GF-D8 (cell line): Measurements from ENCODE around the gene SLC25A26.
"Not testable (repeated sequence)": the region's sequence is repeated elsewhere in the genome, so short reads cannot be mapped to it uniquely, and the experiment has no call there.

Experiments
- DNase-seq: peaks from one replicate; lab custom pipeline; 2025; lab: John Stamatoyannopoulos, UW

SLC25A26 gene

DNA sequence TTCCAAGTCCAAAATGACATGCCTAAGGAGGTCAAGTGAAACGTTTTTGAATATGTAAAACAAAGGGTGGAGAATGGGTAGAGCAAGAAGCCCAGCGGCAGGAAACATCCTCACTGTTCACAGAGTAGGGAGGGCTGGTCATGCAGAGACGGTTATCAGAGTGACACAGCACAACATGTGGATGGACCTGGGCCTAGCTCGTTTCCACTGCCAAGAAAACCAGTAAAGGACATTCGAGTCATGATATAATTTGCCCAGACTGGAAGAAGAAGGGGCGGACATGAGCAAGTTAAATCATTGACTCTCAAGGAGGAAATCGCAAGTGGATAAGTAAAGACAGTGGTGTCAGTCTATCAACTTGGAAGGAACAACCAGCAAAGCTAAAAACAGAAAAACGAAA, 190.7 kb downstream of the SLC25A26 start:
- DNase-seq, result no peak

DNA sequence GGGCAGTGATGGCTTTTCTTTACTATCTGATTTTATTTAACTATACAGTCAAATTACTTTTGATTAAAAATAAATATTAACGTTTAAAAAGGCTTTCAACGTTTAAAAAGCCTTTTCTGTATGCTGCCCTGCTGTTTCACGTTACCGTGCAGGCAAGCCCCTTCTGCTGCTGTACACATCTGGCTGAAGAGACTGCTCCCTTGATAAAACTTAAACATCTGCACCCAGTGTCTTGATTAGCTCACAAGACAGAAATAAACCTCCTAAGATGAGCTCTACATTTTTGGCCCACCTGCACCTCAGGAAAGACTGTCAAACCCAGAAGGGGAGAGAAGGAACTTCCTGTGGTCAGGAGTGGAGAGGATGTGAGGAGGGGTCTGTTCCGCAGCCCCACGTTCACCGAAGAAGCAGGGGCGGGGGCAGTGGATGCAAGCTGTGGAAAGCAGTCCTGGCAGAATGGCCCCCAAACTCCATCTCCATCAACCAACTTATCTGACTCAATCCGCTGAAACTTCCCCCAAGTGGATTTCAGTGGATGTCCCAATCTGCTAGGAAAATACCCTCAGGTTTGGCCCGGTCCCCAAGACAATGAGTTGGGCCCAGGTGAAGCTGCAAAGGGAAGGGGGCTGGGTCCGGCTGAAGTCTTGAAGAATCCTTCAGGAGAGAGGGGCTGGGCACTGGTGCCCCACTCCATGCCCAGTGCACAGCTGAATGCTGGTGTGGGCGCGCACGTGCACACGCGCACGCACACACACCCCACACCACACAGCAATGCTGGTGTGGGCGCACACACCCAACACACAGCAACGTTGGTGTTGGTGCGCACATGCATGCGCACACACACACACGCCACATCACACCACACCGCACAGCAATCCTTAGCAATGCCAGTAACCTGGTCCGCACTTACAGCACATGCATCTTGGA, 191.4 kb downstream of the SLC25A26 start:
- DNase-seq, result no peak

DNA sequence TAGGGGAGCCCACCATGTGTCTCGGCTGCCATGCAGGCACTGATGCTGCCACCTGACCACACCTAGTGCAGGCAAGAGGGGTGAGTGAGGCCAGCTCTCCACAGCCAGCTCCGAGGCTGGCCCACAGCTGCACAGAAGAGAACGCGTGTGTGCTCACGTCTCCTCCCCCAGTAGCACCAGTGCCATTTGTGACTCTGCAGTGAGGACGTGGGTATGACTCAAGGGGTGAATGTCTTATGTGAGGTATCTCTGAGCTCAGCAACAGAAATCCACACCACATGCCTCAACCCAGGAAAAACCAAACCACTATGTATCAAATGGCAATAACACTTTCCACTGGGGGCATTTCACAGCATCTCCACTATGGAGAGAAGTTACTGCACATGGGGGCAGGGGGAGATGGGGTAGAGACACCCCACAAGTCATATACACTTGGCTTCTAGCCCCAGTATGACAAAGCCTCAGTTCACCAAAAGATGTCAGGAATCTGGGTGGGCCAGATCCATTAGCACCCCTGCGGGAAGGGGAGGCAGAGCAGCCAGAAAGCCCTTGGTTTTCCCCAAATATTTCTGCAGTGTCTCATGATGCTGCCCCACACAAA, 192.4 kb downstream of the SLC25A26 start:
- DNase-seq, result no peak

DNA sequence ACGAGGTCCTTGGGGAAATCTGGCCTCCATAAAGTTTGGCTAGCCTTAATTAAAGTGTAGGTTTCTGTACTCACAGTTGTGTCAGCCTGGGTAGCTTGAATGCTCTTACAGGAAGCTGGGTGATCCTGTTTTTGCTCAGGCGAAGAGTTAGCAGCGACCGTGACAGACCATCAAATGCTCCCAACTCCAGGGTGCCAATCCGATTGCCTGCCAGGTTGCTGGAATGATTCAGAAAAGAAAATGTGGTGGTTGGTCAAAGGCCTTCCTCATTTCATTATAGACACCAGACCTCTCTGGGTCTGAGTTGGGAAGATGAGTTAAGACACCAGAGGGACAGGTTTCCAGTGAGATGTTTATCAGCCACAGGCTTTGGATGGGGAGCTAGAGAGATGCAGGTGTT, 194.0 kb downstream of the SLC25A26 start:
- DNase-seq, result no peak

DNA sequence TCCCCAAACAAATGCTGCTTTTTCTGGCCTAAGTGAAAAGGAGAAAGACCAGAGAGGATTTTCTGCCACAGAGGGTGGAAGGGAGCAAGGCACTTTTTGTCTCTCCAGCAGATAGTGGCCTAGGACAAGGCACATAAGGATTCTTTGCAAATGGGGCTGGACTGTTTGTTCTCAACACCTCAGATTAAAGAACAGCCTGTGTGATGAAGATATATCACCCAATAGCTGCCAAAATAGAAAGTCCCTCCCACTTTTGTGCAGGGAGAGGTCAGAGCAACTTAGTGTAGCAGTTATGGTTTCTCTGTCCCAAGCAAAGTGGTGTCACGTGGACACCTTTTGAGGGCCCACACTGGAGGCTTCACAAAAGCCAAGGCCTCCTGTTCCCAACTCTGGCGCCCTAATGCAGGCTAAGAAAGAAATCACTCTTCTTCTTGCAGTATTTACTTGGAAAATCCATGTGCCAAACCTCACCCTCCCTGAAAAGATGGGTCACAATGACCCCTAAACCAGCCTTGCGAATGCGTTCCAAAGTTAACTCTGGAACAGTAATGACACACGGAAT, 195.1 kb downstream of the SLC25A26 start:
- no peak for DNase-seq

DNA sequence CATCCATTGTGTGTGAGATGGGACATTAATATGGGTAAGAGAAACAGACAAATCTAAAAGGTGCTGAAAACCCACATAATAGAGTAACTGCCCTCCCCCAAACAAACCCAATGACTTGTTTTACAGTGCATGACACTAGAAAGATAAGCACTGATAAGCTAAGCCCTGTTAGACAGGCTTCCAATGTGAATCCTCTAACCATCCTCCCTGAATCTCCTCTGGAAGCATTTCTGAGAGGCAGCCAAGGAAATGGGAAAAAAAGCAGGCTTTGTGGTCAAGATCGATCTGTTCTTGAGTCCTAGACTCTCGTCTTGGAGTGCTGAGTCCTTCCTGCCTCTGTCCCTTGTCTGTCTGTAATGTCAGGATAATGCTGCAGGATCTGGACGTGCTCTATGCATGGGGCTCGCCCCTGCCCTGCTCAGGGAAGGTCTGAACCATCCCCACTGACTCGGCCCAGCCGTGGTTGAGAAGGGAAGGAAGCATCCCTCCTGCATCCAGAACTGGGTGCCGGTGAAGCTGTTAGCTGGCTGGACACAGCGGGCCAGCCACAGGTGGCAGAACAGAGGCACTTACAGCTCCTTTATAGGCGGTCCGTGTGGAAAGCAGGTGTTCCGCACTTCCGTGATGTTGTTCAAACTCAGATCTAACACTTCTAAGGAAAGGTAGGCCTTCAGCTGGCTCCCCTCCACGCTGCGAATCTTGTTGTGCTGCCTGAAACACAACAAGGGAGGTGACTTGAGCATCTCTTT, 195.9 kb downstream of the SLC25A26 start:
- no peak for DNase-seq

DNA sequence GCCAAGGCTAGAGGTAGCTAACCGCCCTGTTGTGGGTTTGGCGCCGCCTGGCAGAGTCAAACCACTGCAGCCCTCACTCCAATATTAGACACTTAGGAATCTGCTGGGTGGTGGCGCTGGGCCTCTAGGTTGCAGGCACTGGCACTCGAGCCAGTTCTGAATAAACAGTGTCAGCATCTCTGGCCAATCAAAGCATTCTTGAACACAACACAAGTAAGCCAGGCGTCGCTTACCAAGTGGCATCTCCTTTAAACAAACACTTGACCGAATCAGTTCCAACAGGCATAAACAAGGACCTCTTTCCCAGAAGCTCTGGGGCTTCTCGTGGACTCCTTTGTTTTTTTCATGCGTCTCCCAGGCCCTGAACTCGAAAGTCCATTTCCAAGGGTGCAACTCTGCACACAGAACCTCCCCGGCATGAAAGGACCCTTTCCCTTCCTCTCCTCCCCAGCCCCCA, 197.7 kb downstream of the SLC25A26 start:
- no peak for DNase-seq

DNA sequence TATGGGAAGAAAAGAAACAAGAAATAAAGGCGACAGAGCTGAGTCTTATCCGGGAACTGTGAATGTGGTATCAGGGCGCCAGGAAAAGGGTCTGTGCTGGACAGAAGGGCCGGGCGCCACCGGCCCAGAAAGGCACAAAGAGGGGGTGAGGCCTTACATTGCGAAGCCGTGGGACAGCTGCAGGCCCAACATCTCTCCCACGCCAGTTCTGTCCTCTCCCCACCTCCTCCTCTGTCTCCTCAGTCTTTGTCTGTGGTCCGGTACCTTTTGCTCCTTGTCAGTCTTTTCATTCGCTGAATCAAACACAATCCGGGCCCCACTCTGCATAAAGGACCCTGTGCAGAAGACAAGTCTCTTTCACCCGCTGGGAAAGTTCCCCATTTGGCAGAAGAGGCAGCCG, 198.2 kb downstream of the SLC25A26 start:
- DNase-seq, result no peak

DNA sequence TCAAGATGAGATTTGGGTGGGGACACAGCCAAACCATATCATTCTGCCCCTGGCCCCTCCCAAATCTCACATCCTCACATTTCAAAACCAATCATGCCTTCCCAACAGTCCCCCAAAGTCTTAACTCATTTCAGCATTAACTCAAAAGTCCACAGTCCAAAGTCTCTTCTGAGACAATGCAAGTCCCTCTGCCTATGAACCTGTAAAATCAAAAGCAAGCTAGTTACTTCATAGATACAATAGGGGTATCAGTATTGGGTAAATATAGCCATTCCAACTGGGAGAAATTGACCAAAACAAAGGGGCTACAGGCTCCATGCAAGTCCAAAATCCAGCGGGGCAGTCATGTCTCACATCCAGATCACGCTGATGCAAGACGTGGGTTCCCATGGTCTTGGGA, 200.3 kb downstream of the SLC25A26 start:
- not testable (repeated sequence) for DNase-seq

DNA sequence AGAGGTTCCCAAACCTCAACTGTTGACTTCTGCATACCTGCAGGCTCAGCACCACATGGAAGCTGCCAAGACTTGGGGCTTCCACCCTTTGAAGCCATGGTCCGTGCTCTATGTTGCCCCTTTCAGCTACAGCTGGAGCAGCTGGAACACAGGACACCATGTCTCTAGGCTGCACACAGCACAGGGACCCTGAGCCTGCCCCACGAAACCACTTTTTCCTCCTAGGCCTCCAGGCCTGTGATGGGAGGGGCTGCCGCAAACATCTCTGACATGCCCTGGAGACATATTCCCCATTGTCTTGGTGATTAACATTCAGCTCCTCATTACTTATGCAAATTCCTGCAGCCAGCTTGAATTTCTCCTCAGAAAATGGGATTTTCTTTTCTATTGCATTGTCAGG, 201.1 kb downstream of the SLC25A26 start:
- DNase-seq, result not testable (repeated sequence)

DNA sequence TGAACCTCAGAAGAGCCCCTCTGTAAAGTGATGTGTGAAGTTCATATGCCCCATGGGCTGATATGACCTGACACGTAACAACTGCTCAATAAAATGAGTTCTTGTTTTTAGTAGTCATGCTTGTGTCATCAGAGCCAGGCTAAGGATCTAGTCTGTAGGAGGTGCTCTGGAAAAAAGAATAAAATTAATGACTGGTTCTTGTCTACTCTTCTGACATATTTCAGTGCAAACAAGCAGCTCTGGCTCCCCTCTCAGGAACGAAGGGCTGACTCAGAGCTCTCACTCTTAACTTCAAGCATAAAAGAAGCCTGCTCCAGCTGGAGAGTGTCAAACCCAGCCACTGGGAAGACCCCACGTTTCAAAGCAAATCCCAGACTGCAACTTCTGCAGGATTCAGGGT, 203.0 kb downstream of the SLC25A26 start:
- no peak for DNase-seq

DNA sequence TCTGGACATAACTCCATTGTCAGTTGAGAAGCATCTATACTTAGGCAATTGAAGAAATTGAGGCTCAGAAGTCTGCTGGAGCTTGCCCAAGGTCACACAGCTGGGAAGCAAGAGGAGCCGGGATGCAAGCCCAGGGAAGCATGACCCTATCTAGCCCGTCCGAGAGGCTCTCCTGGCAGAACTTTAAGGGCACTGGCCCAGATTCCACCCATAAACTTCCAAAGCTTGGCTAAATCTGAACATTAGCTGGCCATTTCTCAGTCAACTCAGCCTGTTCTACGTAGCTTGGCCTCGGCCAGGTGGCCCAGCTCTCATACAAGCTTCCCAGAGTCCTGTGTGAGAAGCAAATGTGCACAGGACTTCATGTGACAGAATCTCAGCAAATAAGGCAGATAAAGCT, 204.2 kb downstream of the SLC25A26 start:
- DNase-seq, result no peak

DNA sequence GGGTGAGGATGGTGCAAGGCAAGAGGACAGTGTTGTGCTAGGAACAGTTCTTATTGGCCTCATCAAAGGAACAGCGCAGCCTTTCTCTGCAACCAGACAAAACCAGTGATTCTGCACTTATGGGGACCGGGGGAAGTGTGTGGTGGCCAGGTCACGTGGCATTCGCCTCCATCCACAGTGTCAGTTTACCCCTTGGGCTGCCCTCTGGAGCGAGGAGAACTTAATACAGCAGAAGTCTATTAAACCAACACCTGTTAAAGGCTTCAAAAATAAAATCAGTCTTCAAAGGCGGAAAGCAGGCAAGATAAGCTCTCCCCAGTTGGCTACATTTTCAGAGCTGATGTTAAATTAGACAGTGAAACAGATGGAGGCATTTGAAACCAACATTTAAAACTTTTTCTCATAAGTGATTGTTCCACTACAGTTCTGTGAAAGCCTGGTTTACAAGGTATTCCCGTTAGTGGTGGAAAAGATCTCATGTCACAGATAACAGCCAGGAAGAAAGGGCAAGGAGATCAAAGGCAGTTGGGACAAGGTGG, 204.8 kb downstream of the SLC25A26 start:
- DNase-seq, result no peak

DNA sequence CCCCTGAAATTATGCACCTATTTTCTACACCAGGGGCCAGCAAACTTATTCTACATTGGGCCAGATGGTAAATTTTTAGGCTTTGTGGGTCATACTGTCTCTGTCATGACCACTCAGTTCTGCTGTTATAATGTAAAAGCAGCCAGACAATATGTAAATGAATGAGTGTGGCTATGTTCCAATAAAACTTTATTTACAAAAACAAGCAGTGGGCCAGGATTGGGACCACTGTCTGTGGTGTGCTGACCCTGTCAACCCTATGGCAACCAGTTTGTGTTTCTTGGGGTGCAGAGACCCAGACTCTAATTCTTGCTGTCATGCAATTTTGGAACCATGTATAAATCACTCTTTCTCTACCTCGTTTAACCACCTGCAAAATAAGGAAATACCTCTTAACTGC, 205.3 kb downstream of the SLC25A26 start:
- DNase-seq, result no peak

DNA sequence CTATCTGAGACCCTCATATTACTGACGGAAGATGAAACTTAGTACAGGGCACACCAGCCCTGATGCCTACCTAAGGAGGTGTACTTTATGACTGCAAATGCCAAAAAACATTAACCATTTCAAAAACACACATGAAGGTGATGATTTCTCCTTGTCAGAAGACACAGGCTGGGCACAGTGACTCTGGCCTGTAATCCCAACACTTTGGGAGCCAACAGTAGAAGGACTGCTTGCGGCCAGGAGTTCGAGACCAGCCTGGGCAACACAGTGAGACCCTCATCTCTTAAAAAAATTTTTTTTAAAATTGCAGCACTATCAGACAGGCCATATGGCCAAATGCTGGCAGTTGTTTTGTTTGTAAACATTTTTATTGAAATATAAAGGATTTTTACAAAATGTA, 206.6 kb downstream of the SLC25A26 start:
- no peak for DNase-seq

DNA sequence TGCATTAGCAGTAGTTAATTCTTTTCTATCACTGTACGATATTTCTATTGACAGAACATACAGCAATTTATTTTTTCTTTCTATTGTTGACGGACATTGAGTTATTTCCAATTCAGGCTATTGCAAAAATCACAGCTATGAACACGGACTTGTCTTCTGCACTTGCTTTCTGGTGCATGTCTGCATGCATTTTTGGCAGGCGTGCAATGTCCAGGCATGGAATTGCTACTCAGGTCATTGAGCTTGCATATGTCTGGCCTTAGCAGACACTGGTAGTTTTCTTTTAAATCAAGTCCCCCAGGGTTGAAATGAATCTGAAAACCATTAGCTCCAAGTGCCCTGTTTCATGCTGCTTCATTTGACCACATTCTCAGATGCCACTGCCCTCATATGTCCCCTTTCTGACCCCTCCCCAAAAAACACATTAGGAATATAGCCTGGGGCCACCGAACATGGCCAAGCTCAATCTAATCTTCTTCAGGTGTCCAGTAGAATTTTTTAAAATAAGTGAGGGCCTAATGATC, 207.2 kb downstream of the SLC25A26 start:
- DNase-seq, result no peak
